Stomach (tissue), 4 donors: ENCODE results near the gene MTHFSD.

Experiments
- CTCF ChIP-seq, 7 experiments: fragments of 450-650 bp in 4 of 7; fragments of 200-600 bp in 3 of 7; sonication (generic) in 3 of 7; IDR thresholded peaks; one replicate each; pipeline ENCODE4 v1.5.1; 2016 to 2019; ENCODE audit warnings: antibody characterized with exemption in 7 of 7, control low read depth in 2 of 7, mild to moderate bottlenecking in 1 of 7
- EP300 ChIP-seq: sonication (generic); formaldehyde crosslinking; IDR thresholded peaks from one replicate; pipeline ENCODE4 v1.6.1; 2017; ENCODE audit warnings: antibody characterized with exemption
- POLR2AphosphoS5 ChIP-seq, 3 donors: sonication (generic); formaldehyde crosslinking; IDR thresholded peaks; one replicate each; pipeline ENCODE4 v1.6.1; 2016; ENCODE audit warnings: antibody characterized with exemption in 3 of 3

- TF ChIP-seq POLR2AphosphoS5 (IDR thresholded peaks at IDR 0.05) = peak in 2 of 3 donors; percentile 1 to 50
- TF ChIP-seq CTCF (IDR thresholded peaks at IDR 0.05) = no peak
- TF ChIP-seq EP300 = no peak
These were observed 31.0 kb upstream of the MTHFSD start for GRCh38 chr16:86585821-86586611.
